Type B pancreatic cell (in vitro differentiated cells): ENCODE measurements around the gene THRB. TPM values are rescaled to one million over a fixed set of nuclear protein-coding genes. Genes with fewer than 3 reads are reported as not detected.

Experiments used
- DNase-seq: peaks from one replicate; pipeline ENCODE4 v3.0.0; 2021; ENCODE audit warnings: mixed read lengths; ENCODE audit not compliant: unreplicated experiment; ENCODE audit errors: extremely low spot score
- H3K27ac Mint-ChIP-seq: 2 replicates; pipeline ENCODE4 v1.8.0; 2021; ENCODE audit warnings: mild to moderate bottlenecking, mixed read lengths
- H3K27me3 Mint-ChIP-seq: 2 replicates; pipeline ENCODE4 v1.8.0; 2021; ENCODE audit warnings: mixed read lengths
- H3K36me3 Mint-ChIP-seq: 2 replicates; pipeline ENCODE4 v1.8.0; 2021; ENCODE audit warnings: mixed read lengths
- H3K4me1 Mint-ChIP-seq: one replicate; pipeline ENCODE4 v1.8.0; 2021; ENCODE audit warnings: mixed read lengths; ENCODE audit not compliant: unreplicated experiment
- H3K4me3 Mint-ChIP-seq: 2 replicates; pipeline ENCODE4 v1.8.0; 2021; ENCODE audit warnings: mild to moderate bottlenecking, mixed read lengths
- H3K9me3 Mint-ChIP-seq: 2 replicates; pipeline ENCODE4 v1.8.0; 2021; ENCODE audit warnings: mixed read lengths
- CTCF ChIP-seq: fragments of 200-600 bp; sonication (generic); conservative IDR thresholded peaks from 2 replicates; pipeline ENCODE4 v1.5.0; 2021; ENCODE audit warnings: antibody characterized with exemption, mild to moderate bottlenecking
- total RNA-seq: library from RNA; stranded (reverse); gene quantifications from 2 replicates; pipeline ENCODE4 v1.2.1, GENCODE V29; 2021; ENCODE audit warnings: low replicate concordance

THRB gene
- total RNA-seq, 1 donor from 2014 or later = 15.6 TPM

GRCh38 chr3:24513463-24513862 lies 18.8 kb upstream of the THRB start:
- peaks cover 1% of the 10 kb centered on the region for H3K4me1 Mint-ChIP-seq
- H3K36me3 Mint-ChIP-seq = no peaks in the 10 kb centered on the region
- H3K4me3 Mint-ChIP-seq = no peak overlapping the region
- peaks cover 6% of the 10 kb centered on the region for H3K9me3 Mint-ChIP-seq
- H3K27me3 Mint-ChIP-seq = peaks cover 21% of the 10 kb centered on the region
- no peak overlapping the region for H3K27ac Mint-ChIP-seq
- no peak for TF ChIP-seq CTCF
- DNase-seq = no peak

GRCh38 chr3:24512564-24513197 lies 18.0 kb upstream of the THRB start:
- TF ChIP-seq CTCF = no peak
- Mint-ChIP-seq H3K9me3 (peaks cover 6% of the 10 kb centered on the region), H3K27ac (no peak overlapping the region), H3K36me3 (no peaks in the 10 kb centered on the region), H3K4me1 (peaks cover 4% of the 10 kb centered on the region), H3K4me3 (no peak overlapping the region), H3K27me3 (peaks cover 19% of the 10 kb centered on the region)
- no peak for DNase-seq

- H3K4me3 Mint-ChIP-seq = no peak overlapping the region
- H3K27me3 Mint-ChIP-seq = peaks cover 10% of the 10 kb centered on the region
- H3K9me3 Mint-ChIP-seq = peaks cover 5% of the 10 kb centered on the region
- H3K36me3 Mint-ChIP-seq = no peaks in the 10 kb centered on the region
- no peak for TF ChIP-seq CTCF
- DNase-seq = no peak
- H3K27ac Mint-ChIP-seq = no peak overlapping the region
- H3K4me1 Mint-ChIP-seq = peaks cover 9% of the 10 kb centered on the region
Observed at GRCh38 chr3:24510030-24510648, 15.5 kb upstream of the THRB start.

GRCh38 chr3:24508423-24508839 lies 13.8 kb upstream of the THRB start:
- DNase-seq = no peak
- no peak for TF ChIP-seq CTCF
- Mint-ChIP-seq H3K27ac (no peak overlapping the region), H3K27me3 (peaks cover 6% of the 10 kb centered on the region), H3K36me3 (no peaks in the 10 kb centered on the region), H3K9me3 (peaks cover 5% of the 10 kb centered on the region), H3K4me1 (peaks cover 9% of the 10 kb centered on the region), H3K4me3 (no peak overlapping the region)

GRCh38 chr3:24507776-24508422 lies 13.2 kb upstream of the THRB start:
- no peak overlapping the region for H3K4me3 Mint-ChIP-seq
- no peaks in the 10 kb centered on the region for H3K36me3 Mint-ChIP-seq
- peaks cover 5% of the 10 kb centered on the region for H3K9me3 Mint-ChIP-seq
- peaks cover 5% of the 10 kb centered on the region for H3K27me3 Mint-ChIP-seq
- TF ChIP-seq CTCF = no peak
- no peak overlapping the region for H3K27ac Mint-ChIP-seq
- H3K4me1 Mint-ChIP-seq = peaks cover 9% of the 10 kb centered on the region
- no peak for DNase-seq
